K562 (cell line): Measurements from ENCODE around the gene BRPF1. TPM values are rescaled to one million over a fixed set of nuclear protein-coding genes. Genes with fewer than 3 reads are reported as not detected.
A peak's percentile ranks its signal among the peaks of the same experiment; 100 is the strongest.

Source experiments
- BRF1 ChIP-seq: IDR thresholded peaks from 3 replicates; pipeline ENCODE4 v1.6.1; 2011; ENCODE audit warnings: borderline replicate concordance, mild to moderate bottlenecking; ENCODE audit not compliant: insufficient read length; ENCODE audit errors: extremely low read depth
- DNMT1 ChIP-seq: fragments of 450-650 bp; IDR thresholded peaks from 2 replicates; pipeline ENCODE4 v1.6.1; 2016; ENCODE audit warnings: antibody characterized with exemption, mild to moderate bottlenecking
- ESRRB ChIP-seq: fragments of 250-450 bp; sonication (Bioruptor Pico); IDR thresholded peaks from 2 replicates; pipeline ENCODE4 v1.5.0; 2020; ENCODE audit warnings: mild to moderate bottlenecking, moderate library complexity, borderline replicate concordance
- FOXJ2 ChIP-seq: fragments of 200-800 bp; sonication (Bioruptor generic); IDR thresholded peaks from 2 replicates; pipeline ENCODE4 v1.6.1; 2016; ENCODE audit warnings: missing genetic modification characterization, missing compliant biosample characterization
- HSF4 ChIP-seq: fragments of 250-450 bp; sonication (Bioruptor Pico); IDR thresholded peaks from 2 replicates; pipeline ENCODE4 v2.1.2; 2022; ENCODE audit warnings: mild to moderate bottlenecking, moderate library complexity, borderline replicate concordance
- MCM7 ChIP-seq, 2 experiments: fragments of 450-650 bp; IDR thresholded peaks; 2 replicates each; pipeline ENCODE4 v1.6.1; 2016 to 2018
- PTBP1 ChIP-seq: fragments of 200-400 bp; formaldehyde crosslinking; IDR thresholded peaks from 2 replicates; pipeline ENCODE4 v1.6.1; 2017; ENCODE audit warnings: low read depth, low read length
- SMC3 ChIP-seq: conservative IDR thresholded peaks from 2 replicates; pipeline ENCODE4 v1.6.1; 2011; ENCODE audit warnings: low read depth, low read length, improper control_type of control experiment; ENCODE audit not compliant: insufficient read depth
- TBP ChIP-seq: optimal IDR thresholded peaks from 2 replicates; pipeline ENCODE3; 2011; ENCODE audit warnings: low read depth, low read length, improper control_type of control experiment
- ZBTB1 ChIP-seq: sonication (generic); formaldehyde crosslinking; IDR thresholded peaks from 2 replicates; pipeline ENCODE4 v1.8.1; 2023; ENCODE audit warnings: missing genetic modification reagents, low read depth, mild to moderate bottlenecking, borderline replicate concordance
- ZNF695 ChIP-seq: fragments of 450-650 bp; formaldehyde crosslinking; IDR thresholded peaks from 2 replicates; pipeline ENCODE4 v1.4.0; 2020; ENCODE audit warnings: mild to moderate bottlenecking, moderate library complexity
- polyA plus RNA-seq, 8 experiments: library from polyadenylated mRNA; depleted of rRNA in 4 of 8; stranded (reverse) in 5 of 8; unstranded in 3 of 8; fragments of >200 nt; fragmentation: Nextera tagmentation in 2 of 8; fragmentation: Illumina TruSeq in 1 of 8; extraction: Ambion mirVana in 2 of 8; extraction: Trizol in 1 of 8; gene quantifications; 2 replicates each; pipeline versions ENCODE4 v1.2.1 to v1.2.3, GENCODE V29; 2011 to 2014; ENCODE audit warnings: inconsistent platforms in 1 of 8, missing spikeins in 1 of 8
- total RNA-seq, 7 experiments: library from RNA; depleted of rRNA in 6 of 7; stranded (reverse); fragments of >200 nt in 6 of 7; fragmentation: Illumina TruSeq in 2 of 7; extraction: Trizol in 2 of 7; gene quantifications; 2 replicates each; pipeline versions ENCODE4 v1.2.1 to v1.2.3, GENCODE V29; 2011 to 2021; ENCODE audit warnings: low replicate concordance in 1 of 7
- TF ChIP-seq, protein P1 (sequence below), 2 experiments: fragments of 450-650 bp in 1 of 2; sonication (generic) in 1 of 2; formaldehyde crosslinking in 1 of 2; IDR thresholded peaks; 2 replicates each; pipeline versions ENCODE4 v1.7.1 to v1.9.0; 2016 to 2022; ENCODE audit warnings: inconsistent platforms in 1 of 2, mild to moderate bottlenecking in 1 of 2, missing genetic modification reagents in 1 of 2
- TF ChIP-seq, protein P2 (sequence below): sonication (generic); formaldehyde crosslinking; IDR thresholded peaks from 2 replicates; pipeline ENCODE4 v1.8.1; 2022; ENCODE audit warnings: missing genetic modification reagents
- TF ChIP-seq, protein P3 (sequence below): fragments of 250-450 bp; sonication (Bioruptor Pico); IDR thresholded peaks from 2 replicates; pipeline ENCODE4 v1.8.0; 2022; ENCODE audit warnings: moderate library complexity, mild to moderate bottlenecking, inconsistent platforms
- TF ChIP-seq, protein P4 (sequence below): sonication (generic); formaldehyde crosslinking; IDR thresholded peaks from 2 replicates; pipeline ENCODE4 v1.5.0; 2020; ENCODE audit warnings: missing genetic modification reagents

BRPF1 gene
- total and polyA plus RNA-seq, 9 of the 15 experiments (the other 6 are each of a cell fraction or from before 2014, with no cell fraction given): 1.1 to 40.2 (median 23.5) TPM

DNA sequence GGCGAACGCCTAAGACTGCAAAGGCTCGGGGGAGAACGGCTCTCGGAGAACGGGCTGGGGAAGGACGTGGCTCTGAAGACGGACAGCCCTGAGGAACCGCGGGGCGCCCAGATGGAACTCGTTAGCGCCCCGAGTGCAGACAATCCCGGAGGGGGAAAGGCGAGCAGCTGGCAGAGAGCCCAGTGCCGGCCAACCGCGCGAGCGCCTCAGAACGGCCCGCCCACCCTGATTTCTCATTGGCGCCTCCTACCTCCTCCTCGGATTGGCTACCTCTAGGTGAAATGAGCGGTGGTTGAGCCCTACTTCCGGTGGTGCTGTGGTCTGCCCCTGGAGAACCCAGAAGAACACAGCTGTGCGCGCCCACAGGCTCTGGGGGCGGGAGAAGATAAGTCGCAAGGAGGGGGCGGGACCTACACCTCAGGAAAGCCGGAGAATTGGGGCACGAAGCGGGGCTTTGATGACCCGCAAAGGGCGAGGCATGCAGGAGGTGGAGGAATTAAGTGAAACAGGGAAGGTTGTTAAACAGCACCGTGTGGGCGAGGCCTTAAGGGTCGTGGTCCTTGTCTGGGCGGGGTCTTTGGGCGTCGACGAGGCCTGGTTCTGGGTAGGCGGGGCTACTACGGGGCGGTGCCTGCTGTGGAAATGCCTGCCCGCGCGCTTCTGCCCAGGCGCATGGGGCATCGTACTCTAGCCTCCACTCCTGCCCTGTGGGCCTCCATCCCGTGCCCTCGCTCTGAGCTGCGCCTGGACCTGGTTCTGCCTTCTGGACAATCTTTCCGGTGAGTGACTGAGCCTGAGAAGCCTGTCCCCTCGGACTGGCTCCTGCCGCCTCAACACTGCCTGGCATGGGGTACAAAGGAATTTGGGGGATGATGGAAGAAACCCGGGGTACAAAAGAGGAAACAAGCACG, 18.4 kb downstream of the BRPF1 start, which contains the start of gene OGG1 (continued):
- TF ChIP-seq, protein P1, sequence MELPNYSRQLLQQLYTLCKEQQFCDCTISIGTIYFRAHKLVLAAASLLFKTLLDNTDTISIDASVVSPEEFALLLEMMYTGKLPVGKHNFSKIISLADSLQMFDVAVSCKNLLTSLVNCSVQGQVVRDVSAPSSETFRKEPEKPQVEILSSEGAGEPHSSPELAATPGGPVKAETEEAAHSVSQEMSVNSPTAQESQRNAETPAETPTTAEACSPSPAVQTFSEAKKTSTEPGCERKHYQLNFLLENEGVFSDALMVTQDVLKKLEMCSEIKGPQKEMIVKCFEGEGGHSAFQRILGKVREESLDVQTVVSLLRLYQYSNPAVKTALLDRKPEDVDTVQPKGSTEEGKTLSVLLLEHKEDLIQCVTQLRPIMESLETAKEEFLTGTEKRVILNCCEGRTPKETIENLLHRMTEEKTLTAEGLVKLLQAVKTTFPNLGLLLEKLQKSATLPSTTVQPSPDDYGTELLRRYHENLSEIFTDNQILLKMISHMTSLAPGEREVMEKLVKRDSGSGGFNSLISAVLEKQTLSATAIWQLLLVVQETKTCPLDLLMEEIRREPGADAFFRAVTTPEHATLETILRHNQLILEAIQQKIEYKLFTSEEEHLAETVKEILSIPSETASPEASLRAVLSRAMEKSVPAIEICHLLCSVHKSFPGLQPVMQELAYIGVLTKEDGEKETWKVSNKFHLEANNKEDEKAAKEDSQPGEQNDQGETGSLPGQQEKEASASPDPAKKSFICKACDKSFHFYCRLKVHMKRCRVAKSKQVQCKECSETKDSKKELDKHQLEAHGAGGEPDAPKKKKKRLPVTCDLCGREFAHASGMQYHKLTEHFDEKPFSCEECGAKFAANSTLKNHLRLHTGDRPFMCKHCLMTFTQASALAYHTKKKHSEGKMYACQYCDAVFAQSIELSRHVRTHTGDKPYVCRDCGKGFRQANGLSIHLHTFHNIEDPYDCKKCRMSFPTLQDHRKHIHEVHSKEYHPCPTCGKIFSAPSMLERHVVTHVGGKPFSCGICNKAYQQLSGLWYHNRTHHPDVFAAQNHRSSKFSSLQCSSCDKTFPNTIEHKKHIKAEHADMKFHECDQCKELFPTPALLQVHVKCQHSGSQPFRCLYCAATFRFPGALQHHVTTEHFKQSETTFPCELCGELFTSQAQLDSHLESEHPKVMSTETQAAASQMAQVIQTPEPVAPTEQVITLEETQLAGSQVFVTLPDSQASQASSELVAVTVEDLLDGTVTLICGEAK (IDR thresholded peaks at IDR 0.05): peak; percentile 86
- TF ChIP-seq, protein P1 (CRISPR knock-in tag; IDR thresholded peaks at IDR 0.05): no peak
- TF ChIP-seq, protein P2, sequence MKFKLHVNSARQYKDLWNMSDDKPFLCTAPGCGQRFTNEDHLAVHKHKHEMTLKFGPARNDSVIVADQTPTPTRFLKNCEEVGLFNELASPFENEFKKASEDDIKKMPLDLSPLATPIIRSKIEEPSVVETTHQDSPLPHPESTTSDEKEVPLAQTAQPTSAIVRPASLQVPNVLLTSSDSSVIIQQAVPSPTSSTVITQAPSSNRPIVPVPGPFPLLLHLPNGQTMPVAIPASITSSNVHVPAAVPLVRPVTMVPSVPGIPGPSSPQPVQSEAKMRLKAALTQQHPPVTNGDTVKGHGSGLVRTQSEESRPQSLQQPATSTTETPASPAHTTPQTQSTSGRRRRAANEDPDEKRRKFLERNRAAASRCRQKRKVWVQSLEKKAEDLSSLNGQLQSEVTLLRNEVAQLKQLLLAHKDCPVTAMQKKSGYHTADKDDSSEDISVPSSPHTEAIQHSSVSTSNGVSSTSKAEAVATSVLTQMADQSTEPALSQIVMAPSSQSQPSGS (CRISPR knock-in tag): no peak
- TF ChIP-seq, protein P3, sequence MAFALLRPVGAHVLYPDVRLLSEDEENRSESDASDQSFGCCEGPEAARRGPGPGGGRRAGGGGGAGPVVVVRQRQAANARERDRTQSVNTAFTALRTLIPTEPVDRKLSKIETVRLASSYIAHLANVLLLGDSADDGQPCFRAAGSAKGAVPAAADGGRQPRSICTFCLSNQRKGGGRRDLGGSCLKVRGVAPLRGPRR: no peak
- TF ChIP-seq TBP (no peak), PTBP1 (0 out of 2 replicates have a peak, but pooled peaks have one; percentile 11), FOXJ2 (tag) (no peak), SMC3 (no peak), MCM7 (IDR thresholded peaks at IDR 0.05) (no peak), ZBTB1 (CRISPR knock-in tag) (peak; percentile 73; the same call in 1 of the 2 replicates), HSF4 (CRISPR knock-in tag) (no peak), ZNF695 (no peak), BRF1 (no peak), ESRRB (CRISPR knock-in tag) (no peak), DNMT1 (no peak)
- TF ChIP-seq, protein P4, sequence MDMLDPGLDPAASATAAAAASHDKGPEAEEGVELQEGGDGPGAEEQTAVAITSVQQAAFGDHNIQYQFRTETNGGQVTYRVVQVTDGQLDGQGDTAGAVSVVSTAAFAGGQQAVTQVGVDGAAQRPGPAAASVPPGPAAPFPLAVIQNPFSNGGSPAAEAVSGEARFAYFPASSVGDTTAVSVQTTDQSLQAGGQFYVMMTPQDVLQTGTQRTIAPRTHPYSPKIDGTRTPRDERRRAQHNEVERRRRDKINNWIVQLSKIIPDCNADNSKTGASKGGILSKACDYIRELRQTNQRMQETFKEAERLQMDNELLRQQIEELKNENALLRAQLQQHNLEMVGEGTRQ (CRISPR knock-in tag): no peak
